ENCODE data around the gene APEX1. TPM values are rescaled to one million over a fixed set of nuclear protein-coding genes. Genes with fewer than 3 reads are reported as not detected.

Gene APEX1
- total and polyA plus RNA-seq, 2 of the 8 experiments (the other 6 are each of a cell fraction or from before 2014, with no cell fraction given): 384 to 700 TPM

GRCh38 chr14:20418501-20418909, 36.5 kb upstream of the APEX1 start:
- H2BK15ac ChIP-seq (ENCODE audit: low read length): no peak overlapping the region
- DNase-seq (ENCODE audit: low read depth in 1 of 2, low spot score in 2 of 2) (no peak), FAIRE-seq (no peak)
- no peaks in the 10 kb centered on the region for H3K79me1 ChIP-seq (ENCODE audit: low read depth, low read length)
- H3K9me3 ChIP-seq (ENCODE audit: insufficient read depth in 2 of 2, low read depth in 1 of 2, low read length in 1 of 2): no peaks in the 10 kb centered on the region
- H3K4me2 ChIP-seq (ENCODE audit: insufficient read depth in 1 of 2, low read depth in 2 of 2, low read length in 2 of 2): no peak overlapping the region
- H4K20me1 ChIP-seq (replicated peaks in 1 of 2; ENCODE audit: control insufficient read depth in 1 of 2, insufficient read depth in 2 of 2, low read length in 2 of 2): no peaks in the 10 kb centered on the region
- no peak overlapping the region for H2BK5ac ChIP-seq (ENCODE audit: low read depth, low read length)
- H2BK20ac ChIP-seq (ENCODE audit: low read length): no peak overlapping the region
- no peak overlapping the region for H3K18ac ChIP-seq (ENCODE audit: extremely low read depth, low read length)
- no peak overlapping the region for H4K5ac ChIP-seq (ENCODE audit: insufficient read length, low read depth, low read length)
- no peak overlapping the region for H3K14ac ChIP-seq (ENCODE audit: insufficient read length)
- no peaks in the 10 kb centered on the region for H3K36me3 ChIP-seq (ENCODE audit: control insufficient read depth in 2 of 4, insufficient read depth in 4 of 4, low read length in 3 of 4)
- H3K4ac ChIP-seq (replicated peaks; ENCODE audit: insufficient read length, low read depth, low read length): no peak overlapping the region
- ChIA-PET CTCF (ENCODE audit: partially characterized antibody) (interaction anchor here (1.0 to 1.3 kb wide), 2 partner anchors 36 to 71 kb away, joined by 3 read pairs; partner anchors contain the start of gene OSGEP), POLR2A (ENCODE audit: partially characterized antibody) (interaction anchor here (2.1 to 2.6 kb wide), 2 partner anchors 37 to 51 kb away, joined by 6 to 12 read pairs; partner anchors contain the start of genes APEX1, OSGEP and PNP)
- peaks cover 4% of the 10 kb centered on the region for H3K23me2 ChIP-seq (ENCODE audit: low read depth, low read length)
- peaks cover 0 to 10% (median 4%) of the 10 kb centered on the region in 4 experiments; a peak in 4 of 7 replicates for H3K4me1 ChIP-seq (replicated peaks in 1 of 4; ENCODE audit: control insufficient read depth in 3 of 4, insufficient read depth in 4 of 4, low read length in 3 of 4)
- no peak overlapping the region for H2AFZ ChIP-seq (ENCODE audit: low read length)
- H3K4me3 ChIP-seq (ENCODE audit: extremely low read depth in 1 of 4, insufficient read depth in 2 of 4, low read depth in 3 of 4, low read length in 4 of 4): no peak overlapping the region
- H3K79me2 ChIP-seq (ENCODE audit: control insufficient read depth in 1 of 2, insufficient read depth in 2 of 2, low read length in 2 of 2): no peaks in the 10 kb centered on the region
- no peak overlapping the region for H2BK120ac ChIP-seq (replicated peaks; ENCODE audit: low read depth, low read length)
- H3K56ac ChIP-seq (replicated peaks; ENCODE audit: insufficient read length, low read depth, low read length): no peak overlapping the region
- no peak overlapping the region for H3K9ac ChIP-seq (replicated peaks in 1 of 4; ENCODE audit: extremely low read depth in 1 of 4, low read depth in 3 of 4, low read length in 3 of 4)
- no peak for TF ChIP-seq BACH1 (IDR thresholded peaks at IDR 0.05; ENCODE audit: low read length)
- no peak for TF ChIP-seq EGR1 (IDR thresholded peaks at IDR 0.05; ENCODE audit: borderline replicate concordance, low read depth, low read length)
- no peak for TF ChIP-seq RXRA (IDR thresholded peaks at IDR 0.05; ENCODE audit: insufficient read depth, low read depth, low read length)
- TF ChIP-seq TEAD4 (IDR thresholded peaks at IDR 0.05; ENCODE audit: low read depth, low read length): no peak
- no peak for TF ChIP-seq RNF2 (IDR thresholded peaks at IDR 0.05; ENCODE audit: borderline replicate concordance, low read depth, low read length, missing control alignments, poor library complexity, severe bottlenecking)
- no peak for TF ChIP-seq FOSL1 (IDR thresholded peaks at IDR 0.05; ENCODE audit: insufficient read depth, low read depth, low read length)
- TF ChIP-seq MAFK (IDR thresholded peaks at IDR 0.05; ENCODE audit: low read depth, low read length): no peak
- no peak for TF ChIP-seq YY1 (IDR thresholded peaks at IDR 0.05; ENCODE audit: low read depth, low read length)
- no peak for TF ChIP-seq USF2 (IDR thresholded peaks at IDR 0.05; ENCODE audit: low read length)
- TF ChIP-seq CEBPB (IDR thresholded peaks at IDR 0.05; ENCODE audit: low read depth, low read length): no peak
- TF ChIP-seq KDM5A (IDR thresholded peaks at IDR 0.05; ENCODE audit: low read length): no peak
- TF ChIP-seq CHD2 (IDR thresholded peaks at IDR 0.05; ENCODE audit: low read length): no peak
- no peak for TF ChIP-seq JUND (IDR thresholded peaks at IDR 0.05; ENCODE audit: low read length)
- H2BK12ac ChIP-seq (ENCODE audit: low read depth, low read length): no peak overlapping the region
- H3K27me3 ChIP-seq (replicated peaks in 1 of 4; ENCODE audit: control insufficient read depth in 3 of 4, extremely low read depth in 1 of 4, insufficient read depth in 3 of 4, low read length in 3 of 4): no peaks in the 10 kb centered on the region
- H4K91ac ChIP-seq (replicated peaks; ENCODE audit: insufficient read length, low read length): no peak overlapping the region
- no peak overlapping the region for H4K8ac ChIP-seq (ENCODE audit: extremely low read depth, insufficient read depth, low read length)
- no peak overlapping the region for H2AK5ac ChIP-seq (ENCODE audit: low read depth, low read length)
- no peak overlapping the region for H3K27ac ChIP-seq (ENCODE audit: low read depth, low read length)
- H3K23ac ChIP-seq (ENCODE audit: insufficient read length): no peak overlapping the region
- 92% methylated on average over 2 of the region's 2 CpGs; no CpG with 5 or more reads in 1 of the 2 experiments for WGBS, 2 experiments (ENCODE audit: extremely low coverage in 1 of 2, insufficient coverage in 1 of 2, insufficient read length in 1 of 2, insufficient replicate concordance in 2 of 2, low coverage in 1 of 2, low lambda C conversion rate in 2 of 2, missing lambda C conversion rate in 1 of 2)
